GM12878 (cell line): ENCODE data around the gene SETDB1. TPM values are rescaled to one million over a fixed set of nuclear protein-coding genes. Genes with fewer than 3 reads are reported as not detected.

Experiments used
- ATAC-seq: fragments of 200-7000 bp; cut with Tn5 transposase; 3 replicates; pipeline ENCODE4 v1.9.1; 2020; ENCODE audit warnings: mild to moderate bottlenecking, moderate library complexity
- BruUV-seq: library from RNA; stranded (reverse); fragments of 400-500 nt; replicated peaks from 2 replicates; lab custom pipeline; 2021; lab: Mats Ljungman, UMichigan
- CTCF ChIA-PET: fragments of 300-600 bp; sonication (Branson Sonifier 250); formaldehyde crosslinking; extraction: SDS; loops from one replicate; lab custom pipeline; 2021; ENCODE audit warnings: inconsistent platforms; lab: Yijun Ruan, JAX
- POLR2A ChIA-PET: fragments of 350-600 bp; formaldehyde crosslinking; extraction: SDS; loops from one replicate; lab custom pipeline; 2021; ENCODE audit warnings: inconsistent platforms; lab: Charles Lee
- RAD21 ChIA-PET: fragments of 300-600 bp; sonication (Branson Sonifier 250); formaldehyde crosslinking; loops from one replicate; lab custom pipeline; 2023; ENCODE audit warnings: antibody characterized with exemption; ENCODE audit not compliant: unreplicated experiment; lab: Charles Lee
- SMC1A ChIA-PET: fragments of 300-600 bp; sonication (Branson Sonifier 250); formaldehyde crosslinking; loops from one replicate; lab custom pipeline; 2023; ENCODE audit not compliant: unreplicated experiment, uncharacterized antibody; lab: Charles Lee
- DNase-seq: peaks from one replicate; pipeline ENCODE4 v3.0.0-alpha.2; 2011; ENCODE audit warnings: low read depth, low spot score
- FAIRE-seq: peaks from 3 replicates; lab custom pipeline; 2011; peaks lifted over from hg19 to GRCh38; lab: Jason Lieb, UNC
- H2AFZ ChIP-seq: 2 replicates; pipeline ENCODE4 v1.6.0; 2011; ENCODE audit warnings: low read depth, low read length, control low read depth; ENCODE audit not compliant: control insufficient read depth
- H3K27ac ChIP-seq: 2 replicates; pipeline ENCODE4 v1.5.1; 2011; ENCODE audit warnings: control low read depth; ENCODE audit not compliant: control insufficient read depth, insufficient read depth
- H3K27me3 ChIP-seq, 2 experiments: replicated peaks in 1 of 2; 2 replicates each; pipeline versions ENCODE4 v1.6.0 to v1.6.1; 2011; ENCODE audit warnings: low read length in 1 of 2; ENCODE audit not compliant: control insufficient read depth in 2 of 2, insufficient read depth in 2 of 2
- H3K36me3 ChIP-seq, 2 experiments: 2 replicates each; pipeline ENCODE4 v1.5.1; 2011; ENCODE audit warnings: low read length in 1 of 2; ENCODE audit not compliant: control insufficient read depth in 2 of 2, insufficient read depth in 2 of 2
- H3K4me1 ChIP-seq: 2 replicates; pipeline ENCODE4 v1.6.1; 2011; ENCODE audit warnings: mild to moderate bottlenecking, low read length, moderate library complexity, mixed read lengths; ENCODE audit not compliant: control insufficient read depth, insufficient read depth
- H3K4me2 ChIP-seq: 2 replicates; pipeline ENCODE4 v1.6.0; 2011; ENCODE audit warnings: control low read depth; ENCODE audit not compliant: control insufficient read depth, insufficient read depth
- H3K4me3 ChIP-seq: fragments of 200-600 bp; sonication (generic); 2 replicates; pipeline ENCODE4 v1.5.1; 2016
- H3K79me2 ChIP-seq: 2 replicates; pipeline ENCODE4 v1.6.0; 2011; ENCODE audit warnings: low read length; ENCODE audit not compliant: control insufficient read depth, insufficient read depth
- H3K9ac ChIP-seq: 2 replicates; pipeline ENCODE4 v1.8.0; 2011; ENCODE audit warnings: low read length, control low read depth, mixed read lengths; ENCODE audit not compliant: control insufficient read depth, insufficient read depth
- H3K9me3 ChIP-seq: replicated peaks from 3 replicates; pipeline ENCODE4 v1.5.1; 2011; ENCODE audit warnings: mild to moderate bottlenecking, low read length; ENCODE audit not compliant: control insufficient read depth, insufficient read depth
- H4K20me1 ChIP-seq: 2 replicates; pipeline ENCODE4 v1.6.0; 2011; ENCODE audit not compliant: control insufficient read depth, insufficient read depth
- CHD2 ChIP-seq: IDR thresholded peaks from 2 replicates; pipeline ENCODE4 v1.6.1; 2011; ENCODE audit warnings: low read depth, low read length, improper control_type of control experiment, borderline replicate concordance
- CREM ChIP-seq: IDR thresholded peaks from 2 replicates; pipeline ENCODE4 v1.6.1; 2014; ENCODE audit warnings: antibody characterized with exemption, low read depth
- MTA3 ChIP-seq: IDR thresholded peaks from 2 replicates; pipeline ENCODE4 v1.6.1; 2012; ENCODE audit warnings: low read length, inconsistent platforms, borderline replicate concordance
- MXI1 ChIP-seq: fragments of 150-350 bp; IDR thresholded peaks from 2 replicates; pipeline ENCODE4 v1.6.1; 2011; ENCODE audit warnings: low read depth, mild to moderate bottlenecking, inconsistent platforms, low read length, improper control_type of control experiment
- MYC ChIP-seq: IDR thresholded peaks from 2 replicates; pipeline ENCODE4 v1.6.1; 2011; ENCODE audit warnings: mild to moderate bottlenecking, low read length, moderate library complexity, inconsistent platforms; ENCODE audit not compliant: insufficient read depth, insufficient replicate concordance, insufficient read length, severe bottlenecking
- PAX8 ChIP-seq: fragments of 450-650 bp; IDR thresholded peaks from 2 replicates; pipeline ENCODE4 v1.6.1; 2017; ENCODE audit warnings: mild to moderate bottlenecking, moderate library complexity
- POLR2A ChIP-seq: IDR thresholded peaks from 2 replicates; pipeline ENCODE4 v1.6.1; 2011; ENCODE audit warnings: low read depth, mild to moderate bottlenecking, low read length
- SIN3A ChIP-seq: IDR thresholded peaks from 2 replicates; pipeline ENCODE4 v1.6.1; 2012; ENCODE audit warnings: low read depth, low read length, improper control_type of control experiment
- SIX5 ChIP-seq: IDR thresholded peaks from 2 replicates; pipeline ENCODE4 v1.6.1; 2011; ENCODE audit warnings: mild to moderate bottlenecking, low read depth, low read length, moderate library complexity; ENCODE audit not compliant: severe bottlenecking
- SMAD5 ChIP-seq: IDR thresholded peaks from 2 replicates; pipeline ENCODE4 v1.6.1; 2016; ENCODE audit warnings: antibody characterized with exemption, low read depth
- SPI1 ChIP-seq: IDR thresholded peaks from 2 replicates; pipeline ENCODE4 v1.6.1; 2011; ENCODE audit warnings: low read depth, mild to moderate bottlenecking, low read length, moderate library complexity, borderline replicate concordance; ENCODE audit not compliant: insufficient read depth
- SRF ChIP-seq, 2 experiments: IDR thresholded peaks; 2 replicates each; pipeline ENCODE4 v1.6.1; 2011; ENCODE audit warnings: low read depth in 2 of 2, low read length in 2 of 2, mild to moderate bottlenecking in 1 of 2, moderate library complexity in 1 of 2
- TCF12 ChIP-seq: IDR thresholded peaks from 2 replicates; pipeline ENCODE4 v1.6.1; 2011; ENCODE audit warnings: low read depth, mild to moderate bottlenecking, low read length
- ZNF622 ChIP-seq: fragments of 450-650 bp; IDR thresholded peaks from 2 replicates; pipeline ENCODE4 v1.6.1; 2017; ENCODE audit warnings: mild to moderate bottlenecking, inconsistent platforms
- WGBS: methylation state at CpG from one replicate; pipeline ENCODE4 v1.1.6; 2016; ENCODE audit warnings: low lambda C conversion rate; ENCODE audit not compliant: insufficient replicate concordance, insufficient coverage; ENCODE audit errors: missing lambda C conversion rate; 5-methylcytosine and 5-hydroxymethylcytosine counted together
- in situ Hi-C: fragments of 300-500 bp; cut with MboI; formaldehyde crosslinking; loops from 9 replicates; pipeline ENCODE4 v1.14.3; 2018; ENCODE audit warnings: mixed read lengths
- intact Hi-C: fragments of 100-400 bp; cut with micrococcal nuclease; formaldehyde crosslinking; loops from one replicate; pipeline ENCODE4 v1.14.2; 2022; ENCODE audit not compliant: unreplicated experiment
- polyA plus RNA-seq, 11 experiments: library from polyadenylated mRNA; depleted of rRNA in 4 of 11; unstranded in 6 of 11; stranded (reverse) in 5 of 11; fragments of >200 nt; fragmentation: Nextera tagmentation in 4 of 11; fragmentation: Illumina TruSeq in 1 of 11; extraction: Ambion mirVana in 4 of 11; extraction: Trizol in 1 of 11; gene quantifications; 1 replicate in 1 of 11; 2 replicates in 10 of 11; pipeline versions ENCODE4 v1.2.1 to v1.2.3, GENCODE V29; 2011 to 2016; ENCODE audit warnings: inconsistent platforms in 2 of 11, missing spikeins in 2 of 11, low read depth in 1 of 11
- total RNA-seq, 4 experiments: library from RNA; depleted of rRNA in 3 of 4; stranded (reverse); fragments of >200 nt in 3 of 4; fragmentation: Illumina TruSeq in 1 of 4; extraction: Trizol in 1 of 4; gene quantifications; 2 replicates each; pipeline versions ENCODE4 v1.2.1 to v1.2.3, GENCODE V29; 2013 to 2021
- TF ChIP-seq, protein P1 (sequence below): fragments of 450-650 bp; formaldehyde crosslinking; IDR thresholded peaks from 2 replicates; pipeline ENCODE4 v1.4.0; 2020; ENCODE audit warnings: mild to moderate bottlenecking, moderate library complexity
- TF ChIP-seq, protein P2 (sequence below): IDR thresholded peaks from 2 replicates; pipeline ENCODE4 v1.6.1; 2012; ENCODE audit warnings: low read depth, low read length, improper control_type of control experiment
- TF ChIP-seq, protein P3 (sequence below): fragments of 450-650 bp; IDR thresholded peaks from 2 replicates; pipeline ENCODE4 v1.6.1; 2017; ENCODE audit warnings: mild to moderate bottlenecking
- TF ChIP-seq, protein P4 (sequence below): fragments of 450-650 bp; IDR thresholded peaks from 2 replicates; pipeline ENCODE4 v1.6.1; 2016; ENCODE audit warnings: mild to moderate bottlenecking

Gene SETDB1
- total and polyA plus RNA-seq, 10 of the 15 experiments (the other 5 are each of a cell fraction or from before 2014, with no cell fraction given), result 14.3 to 56.7 (median 35.7) TPM

DNA sequence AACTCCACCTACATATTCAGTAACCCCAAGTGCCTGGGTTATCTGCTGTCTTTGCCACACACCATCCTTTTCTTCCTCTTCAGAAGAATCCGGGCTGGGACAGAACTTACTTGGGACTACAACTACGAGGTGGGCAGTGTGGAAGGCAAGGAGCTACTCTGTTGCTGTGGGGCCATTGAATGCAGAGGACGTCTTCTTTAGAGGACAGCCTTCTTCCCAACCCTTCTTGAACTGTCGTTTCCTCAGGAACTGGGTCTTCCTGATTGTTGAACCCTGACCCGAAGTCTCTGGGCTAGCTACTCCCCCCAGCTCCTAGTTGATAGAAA lies 38.0 kb downstream of the SETDB1 start:
- Histone ChIP-seq H2AFZ (no peak overlapping the region), H3K4me1 (no peaks in the 10 kb centered on the region), H4K20me1 (no peaks in the 10 kb centered on the region), H3K27me3 (no peaks in the 10 kb centered on the region), H3K9me3 (no peaks in the 10 kb centered on the region), H3K9ac (no peak overlapping the region), H3K27ac (no peak overlapping the region), H3K36me3 (peaks cover 28 to 38% of the 10 kb centered on the region in 2 experiments), H3K4me3 (no peak overlapping the region), H3K4me2 (no peak overlapping the region), H3K79me2 (no peaks in the 10 kb centered on the region)
- in situ Hi-C loops, result no loop called here
- WGBS, result 91% methylated on average over 5 of the region's 5 CpGs
- ChIA-PET POLR2A (no interaction called here), CTCF (interaction anchor here (1.5 kb wide), 2 partner anchors 16 to 31 kb away, joined by 3 read pairs; no protein-coding TSS in a partner anchor), SMC1A (no interaction called here), RAD21 (no interaction called here)
- intact Hi-C loops, result no loop called here
- TF ChIP-seq MTA3 (no peak), MYC (no peak), TCF12 (no peak), CHD2 (no peak), PAX8 (no peak), ZNF622 (no peak), SRF (IDR thresholded peaks at IDR 0.05; ENCODE audit: low read depth in 2 of 2, low read length in 2 of 2) (no peak), CREM (no peak), SMAD5 (no peak), SIX5 (no peak), MXI1 (no peak), SPI1 (no peak), SIN3A (no peak), POLR2A (no peak)
- TF ChIP-seq, protein P1, sequence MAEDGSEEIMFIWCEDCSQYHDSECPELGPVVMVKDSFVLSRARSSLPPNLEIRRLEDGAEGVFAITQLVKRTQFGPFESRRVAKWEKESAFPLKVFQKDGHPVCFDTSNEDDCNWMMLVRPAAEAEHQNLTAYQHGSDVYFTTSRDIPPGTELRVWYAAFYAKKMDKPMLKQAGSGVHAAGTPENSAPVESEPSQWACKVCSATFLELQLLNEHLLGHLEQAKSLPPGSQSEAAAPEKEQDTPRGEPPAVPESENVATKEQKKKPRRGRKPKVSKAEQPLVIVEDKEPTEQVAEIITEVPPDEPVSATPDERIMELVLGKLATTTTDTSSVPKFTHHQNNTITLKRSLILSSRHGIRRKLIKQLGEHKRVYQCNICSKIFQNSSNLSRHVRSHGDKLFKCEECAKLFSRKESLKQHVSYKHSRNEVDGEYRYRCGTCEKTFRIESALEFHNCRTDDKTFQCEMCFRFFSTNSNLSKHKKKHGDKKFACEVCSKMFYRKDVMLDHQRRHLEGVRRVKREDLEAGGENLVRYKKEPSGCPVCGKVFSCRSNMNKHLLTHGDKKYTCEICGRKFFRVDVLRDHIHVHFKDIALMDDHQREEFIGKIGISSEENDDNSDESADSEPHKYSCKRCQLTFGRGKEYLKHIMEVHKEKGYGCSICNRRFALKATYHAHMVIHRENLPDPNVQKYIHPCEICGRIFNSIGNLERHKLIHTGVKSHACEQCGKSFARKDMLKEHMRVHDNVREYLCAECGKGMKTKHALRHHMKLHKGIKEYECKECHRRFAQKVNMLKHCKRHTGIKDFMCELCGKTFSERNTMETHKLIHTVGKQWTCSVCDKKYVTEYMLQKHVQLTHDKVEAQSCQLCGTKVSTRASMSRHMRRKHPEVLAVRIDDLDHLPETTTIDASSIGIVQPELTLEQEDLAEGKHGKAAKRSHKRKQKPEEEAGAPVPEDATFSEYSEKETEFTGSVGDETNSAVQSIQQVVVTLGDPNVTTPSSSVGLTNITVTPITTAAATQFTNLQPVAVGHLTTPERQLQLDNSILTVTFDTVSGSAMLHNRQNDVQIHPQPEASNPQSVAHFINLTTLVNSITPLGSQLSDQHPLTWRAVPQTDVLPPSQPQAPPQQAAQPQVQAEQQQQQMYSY, result no peak
- TF ChIP-seq, protein P2, sequence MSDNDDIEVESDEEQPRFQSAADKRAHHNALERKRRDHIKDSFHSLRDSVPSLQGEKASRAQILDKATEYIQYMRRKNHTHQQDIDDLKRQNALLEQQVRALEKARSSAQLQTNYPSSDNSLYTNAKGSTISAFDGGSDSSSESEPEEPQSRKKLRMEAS, result no peak
- TF ChIP-seq, protein P3, sequence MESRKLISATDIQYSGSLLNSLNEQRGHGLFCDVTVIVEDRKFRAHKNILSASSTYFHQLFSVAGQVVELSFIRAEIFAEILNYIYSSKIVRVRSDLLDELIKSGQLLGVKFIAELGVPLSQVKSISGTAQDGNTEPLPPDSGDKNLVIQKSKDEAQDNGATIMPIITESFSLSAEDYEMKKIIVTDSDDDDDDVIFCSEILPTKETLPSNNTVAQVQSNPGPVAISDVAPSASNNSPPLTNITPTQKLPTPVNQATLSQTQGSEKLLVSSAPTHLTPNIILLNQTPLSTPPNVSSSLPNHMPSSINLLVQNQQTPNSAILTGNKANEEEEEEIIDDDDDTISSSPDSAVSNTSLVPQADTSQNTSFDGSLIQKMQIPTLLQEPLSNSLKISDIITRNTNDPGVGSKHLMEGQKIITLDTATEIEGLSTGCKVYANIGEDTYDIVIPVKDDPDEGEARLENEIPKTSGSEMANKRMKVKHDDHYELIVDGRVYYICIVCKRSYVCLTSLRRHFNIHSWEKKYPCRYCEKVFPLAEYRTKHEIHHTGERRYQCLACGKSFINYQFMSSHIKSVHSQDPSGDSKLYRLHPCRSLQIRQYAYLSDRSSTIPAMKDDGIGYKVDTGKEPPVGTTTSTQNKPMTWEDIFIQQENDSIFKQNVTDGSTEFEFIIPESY, result no peak
- TF ChIP-seq, protein P4, sequence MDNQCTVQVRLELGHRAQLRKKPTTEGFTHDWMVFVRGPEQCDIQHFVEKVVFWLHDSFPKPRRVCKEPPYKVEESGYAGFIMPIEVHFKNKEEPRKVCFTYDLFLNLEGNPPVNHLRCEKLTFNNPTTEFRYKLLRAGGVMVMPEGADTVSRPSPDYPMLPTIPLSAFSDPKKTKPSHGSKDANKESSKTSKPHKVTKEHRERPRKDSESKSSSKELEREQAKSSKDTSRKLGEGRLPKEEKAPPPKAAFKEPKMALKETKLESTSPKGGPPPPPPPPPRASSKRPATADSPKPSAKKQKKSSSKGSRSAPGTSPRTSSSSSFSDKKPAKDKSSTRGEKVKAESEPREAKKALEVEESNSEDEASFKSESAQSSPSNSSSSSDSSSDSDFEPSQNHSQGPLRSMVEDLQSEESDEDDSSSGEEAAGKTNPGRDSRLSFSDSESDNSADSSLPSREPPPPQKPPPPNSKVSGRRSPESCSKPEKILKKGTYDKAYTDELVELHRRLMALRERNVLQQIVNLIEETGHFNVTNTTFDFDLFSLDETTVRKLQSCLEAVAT, result no peak
- no peak for FAIRE-seq
- no peak for DNase-seq
- ATAC-seq, result no peak
- BruUV-seq, result no TSS peak
